C4-2B (cell line): Measurements from ENCODE around the gene NXPE3.

Experiments used
- CTCF ChIP-seq: fragments of 450-650 bp; conservative IDR thresholded peaks from 2 replicates; pipeline ENCODE4 v1.5.1; 2017; ENCODE audit warnings: mild to moderate bottlenecking
- ZFX ChIP-seq: fragments of 450-650 bp; IDR thresholded peaks from 2 replicates; pipeline ENCODE4 v1.6.1; 2017

GRCh38 chr3:101868534-101869464, 89.8 kb downstream of the NXPE3 start:
- TF ChIP-seq CTCF (no peak), ZFX (no peak)
